KOPT-K1 (cell line): ENCODE results near the gene BDH1.

Source experiments
- H3K27ac ChIP-seq: fragments of 200-600 bp; sonication (generic); 2 replicates; pipeline ENCODE4 v1.5.1; 2016; ENCODE audit warnings: antibody characterized with exemption, mild to moderate bottlenecking, low read depth, low read length; ENCODE audit not compliant: poor library complexity, severe bottlenecking
- H3K36me3 ChIP-seq: fragments of 200-600 bp; sonication (generic); 2 replicates; pipeline ENCODE4 v1.5.1; 2017; ENCODE audit warnings: antibody characterized with exemption, mild to moderate bottlenecking, low read length, moderate library complexity; ENCODE audit not compliant: insufficient read depth
- H3K9me3 ChIP-seq: fragments of 200-600 bp; sonication (generic); 2 replicates; pipeline ENCODE4 v1.5.1; 2017; ENCODE audit warnings: antibody characterized with exemption, low read length, mild to moderate bottlenecking; ENCODE audit not compliant: insufficient read depth, poor library complexity, severe bottlenecking

The BDH1 gene

GRCh38 chr3:197465197-197465995 lies 90.4 kb downstream of the BDH1 start:
- Histone ChIP-seq H3K36me3 (no peaks in the 10 kb centered on the region), H3K27ac (no peak overlapping the region), H3K9me3 (peaks cover 11% of the 10 kb centered on the region)

DNA sequence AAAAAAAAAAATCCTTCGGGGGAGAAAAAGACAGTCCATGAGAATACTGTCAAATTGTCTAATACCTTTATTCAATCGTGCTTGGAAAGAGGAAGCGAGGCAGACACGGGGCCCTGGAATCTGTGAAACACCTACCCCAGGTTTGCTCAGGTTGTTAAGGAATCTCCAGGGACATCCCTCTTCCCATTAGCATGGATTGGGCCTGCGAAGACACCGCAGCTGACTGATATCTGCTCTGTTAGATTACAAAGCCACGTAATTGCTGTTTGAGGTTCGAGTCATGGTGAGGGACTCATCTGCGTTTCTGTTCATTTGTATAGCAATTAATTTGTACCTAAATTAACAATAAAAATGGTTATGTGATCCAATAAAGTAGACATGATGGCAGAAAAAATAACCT lies 91.0 kb downstream of the BDH1 start:
- H3K36me3 ChIP-seq: no peaks in the 10 kb centered on the region
- H3K9me3 ChIP-seq: peaks cover 16% of the 10 kb centered on the region
- H3K27ac ChIP-seq: no peak overlapping the region

DNA sequence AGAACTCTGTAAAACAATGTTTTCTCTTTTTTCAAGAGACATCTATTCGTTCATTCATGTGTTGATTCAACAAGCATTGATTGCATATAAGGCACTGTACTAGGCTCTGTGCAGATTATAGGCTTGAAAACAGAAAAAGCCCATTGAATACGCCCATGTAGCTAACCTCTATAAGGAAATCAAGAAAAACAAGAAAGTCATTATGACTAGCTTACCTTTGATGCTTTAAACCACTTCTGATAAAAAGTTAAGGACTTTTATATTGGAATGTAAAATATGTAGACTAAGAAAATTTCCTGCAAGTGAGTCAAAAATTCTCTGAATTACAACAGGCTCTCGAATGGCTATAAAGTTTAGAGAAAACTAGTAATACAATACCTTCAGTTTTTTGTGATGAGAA lies 92.5 kb downstream of the BDH1 start:
- Histone ChIP-seq H3K27ac (no peak overlapping the region), H3K9me3 (peaks cover 26% of the 10 kb centered on the region), H3K36me3 (no peaks in the 10 kb centered on the region)

DNA sequence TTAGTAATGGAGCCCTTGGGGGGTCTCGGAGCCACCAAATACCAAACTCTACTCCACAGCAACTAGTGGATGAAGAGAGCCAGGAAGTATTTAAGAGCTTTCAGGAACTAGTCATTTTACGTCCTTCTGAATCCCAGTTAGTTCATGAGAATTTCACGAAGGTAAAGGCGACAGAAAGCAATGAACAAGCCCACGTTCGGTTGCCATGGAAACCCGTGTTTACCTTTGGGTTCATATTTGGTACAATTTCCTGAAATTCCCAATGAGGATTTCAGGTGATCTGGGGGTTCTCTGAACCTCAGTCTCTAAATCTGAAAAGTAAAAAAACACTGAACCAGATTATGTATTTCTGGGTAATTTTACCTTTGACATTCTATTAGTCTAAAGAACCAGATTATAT lies 93.0 kb downstream of the BDH1 start:
- Histone ChIP-seq H3K27ac (no peak overlapping the region), H3K9me3 (peaks cover 26% of the 10 kb centered on the region)

GRCh38 chr3:197460639-197461038 lies 95.1 kb downstream of the BDH1 start:
- Histone ChIP-seq H3K27ac (no peak overlapping the region), H3K9me3 (peaks cover 26% of the 10 kb centered on the region), H3K36me3 (no peaks in the 10 kb centered on the region)

More for the DNA sequence above, 93.0 kb downstream of the BDH1 start:
- H3K36me3 ChIP-seq: no peaks in the 10 kb centered on the region

DNA sequence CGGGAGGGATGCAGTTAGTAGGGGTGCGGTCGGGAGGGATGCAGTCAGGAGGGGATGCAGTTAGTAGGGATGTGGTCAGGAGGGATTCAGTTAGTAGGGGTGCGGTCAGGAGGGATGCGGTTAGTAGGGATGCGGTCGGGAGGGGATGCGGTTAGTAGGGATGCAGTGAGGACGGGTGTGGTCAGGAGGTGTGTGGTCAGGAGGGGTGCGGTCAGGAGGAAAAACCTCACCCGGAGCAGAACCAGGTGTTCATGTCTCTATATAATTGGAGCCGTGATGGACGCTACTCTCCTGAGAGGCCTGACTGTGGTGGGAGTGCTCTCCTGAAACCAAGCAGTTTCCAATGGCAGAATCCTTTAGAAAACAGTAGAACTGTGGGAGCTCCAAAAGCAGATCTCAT lies 95.8 kb downstream of the BDH1 start:
- H3K36me3 ChIP-seq: no peaks in the 10 kb centered on the region
- no peak overlapping the region for H3K27ac ChIP-seq
- peaks cover 26% of the 10 kb centered on the region for H3K9me3 ChIP-seq
